Measurements from ENCODE around the gene SPATS2.
"Not testable (repeated sequence)": the region's sequence is repeated elsewhere in the genome, so short reads cannot be mapped to it uniquely, and the experiment has no call there.

SPATS2 gene

DNA sequence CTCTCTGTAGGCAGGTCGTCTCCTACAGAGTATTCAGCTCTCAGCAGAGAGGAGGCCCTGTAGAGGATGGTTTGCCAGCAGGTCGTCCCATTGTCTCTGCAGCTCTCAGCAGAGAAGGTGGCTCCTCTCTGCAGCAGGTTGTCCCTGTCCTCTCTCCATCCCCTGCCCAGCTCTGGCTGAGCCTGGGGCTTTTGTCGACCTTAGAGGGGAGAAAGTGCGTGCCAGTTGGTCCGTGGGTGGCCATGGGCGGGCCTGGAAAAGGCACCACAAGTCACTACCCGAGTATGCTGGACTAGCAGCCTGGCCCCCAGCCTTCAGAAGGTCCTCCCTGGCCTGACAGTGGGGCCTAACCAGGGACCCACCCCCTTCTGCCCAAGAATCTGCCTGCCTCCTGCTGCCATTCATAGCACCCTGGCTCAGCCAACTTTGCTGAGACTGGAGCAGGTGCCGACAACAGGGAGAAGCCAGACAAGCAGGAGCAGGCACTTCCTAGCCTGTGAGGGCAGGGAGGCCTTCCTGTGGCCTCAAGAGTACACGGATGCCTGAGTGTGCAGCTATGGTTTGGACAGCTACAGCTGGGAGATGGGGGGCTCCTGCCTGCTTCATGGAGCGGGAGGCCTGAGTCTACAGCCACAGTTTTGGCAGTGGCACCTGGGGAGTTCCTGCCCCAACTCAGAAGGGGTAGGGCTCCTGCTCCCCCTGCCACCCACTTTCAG is 111.8 kb downstream of the SPATS2 start:
- DNase-seq: no peak

- DNase-seq: no peak
These were observed 115.1 kb downstream of the SPATS2 start for GRCh38 chr12:49482095-49483051.

DNA sequence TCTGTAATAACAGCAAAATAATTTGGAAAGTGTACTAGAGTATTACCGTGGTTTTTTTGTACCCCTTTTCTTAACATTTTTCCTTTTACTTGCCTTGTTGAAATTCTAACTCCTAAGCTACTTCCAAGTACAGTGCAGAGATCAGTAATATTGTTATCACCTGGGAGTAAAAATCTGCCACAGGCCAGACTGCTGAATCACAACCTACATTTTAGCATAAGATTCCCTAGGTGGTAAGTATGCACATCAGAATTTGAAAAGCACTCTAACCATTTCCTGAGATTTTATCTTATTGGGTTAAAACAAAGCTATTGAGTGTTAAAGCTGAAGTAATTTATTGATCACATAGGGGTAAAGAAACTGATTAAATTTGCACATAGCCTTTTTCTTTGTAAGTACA is 116.4 kb downstream of the SPATS2 start:
- DNase-seq: no peak

- no peak for DNase-seq
These were observed 120.3 kb downstream of the SPATS2 start for GRCh38 chr12:49487605-49488004.

DNA sequence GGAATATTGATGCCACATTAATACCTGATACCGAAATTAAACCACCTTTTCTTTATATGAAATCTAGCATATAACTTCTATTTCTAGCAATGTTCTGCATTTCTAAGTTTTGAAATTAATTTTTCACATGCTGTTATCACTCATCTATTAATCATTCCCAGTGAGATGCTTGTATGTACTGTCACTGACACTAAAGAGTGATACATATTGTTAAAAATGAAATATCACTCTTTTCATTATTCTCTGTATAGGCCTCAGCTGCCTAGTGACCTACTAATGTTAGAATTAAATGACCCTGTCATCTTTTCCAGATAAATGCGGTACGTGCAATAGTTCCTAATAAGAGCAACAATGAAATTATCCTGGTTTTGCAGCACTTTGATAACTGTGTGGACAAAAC is 121.9 kb downstream of the SPATS2 start:
- DNase-seq: no peak

DNA sequence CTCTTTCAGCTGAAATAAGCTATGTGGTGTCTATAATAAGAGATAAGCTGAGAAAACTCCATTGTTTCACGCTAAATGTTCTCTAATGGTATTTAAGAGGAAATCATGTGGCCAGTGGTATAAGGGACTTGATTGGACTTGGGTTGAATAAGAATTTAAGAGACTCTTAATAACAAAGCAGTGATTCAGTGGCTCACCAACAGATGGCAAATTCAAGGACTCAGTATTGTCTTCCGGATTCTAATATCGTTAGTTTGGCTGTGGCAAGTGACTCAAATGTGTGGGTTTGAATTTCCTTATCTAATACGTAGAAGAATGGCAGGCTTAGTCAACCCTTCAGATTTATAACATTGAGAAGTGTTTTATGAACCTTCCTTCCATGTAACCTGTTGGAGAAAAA is 122.5 kb downstream of the SPATS2 start:
- DNase-seq: no peak

DNA sequence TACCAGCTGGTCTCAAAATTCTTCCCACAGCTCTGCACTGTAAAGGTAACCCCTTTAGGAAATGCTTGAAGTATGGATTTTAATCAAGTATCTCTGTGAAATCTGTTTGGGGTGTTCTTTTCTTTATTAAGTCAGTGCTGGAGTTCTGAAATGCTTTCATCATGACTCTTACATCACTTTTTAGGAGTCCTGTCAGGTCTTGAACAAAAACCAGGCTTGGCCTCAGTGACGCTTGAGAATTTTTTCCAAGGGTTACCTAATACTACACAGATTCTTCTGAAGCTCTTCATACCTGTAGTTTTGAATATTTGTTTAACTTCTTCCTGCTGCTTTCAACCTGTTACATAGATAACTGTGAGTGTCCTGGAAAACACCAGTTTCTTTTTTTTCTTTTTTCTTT is 124.6 kb downstream of the SPATS2 start:
- no peak for DNase-seq

DNA sequence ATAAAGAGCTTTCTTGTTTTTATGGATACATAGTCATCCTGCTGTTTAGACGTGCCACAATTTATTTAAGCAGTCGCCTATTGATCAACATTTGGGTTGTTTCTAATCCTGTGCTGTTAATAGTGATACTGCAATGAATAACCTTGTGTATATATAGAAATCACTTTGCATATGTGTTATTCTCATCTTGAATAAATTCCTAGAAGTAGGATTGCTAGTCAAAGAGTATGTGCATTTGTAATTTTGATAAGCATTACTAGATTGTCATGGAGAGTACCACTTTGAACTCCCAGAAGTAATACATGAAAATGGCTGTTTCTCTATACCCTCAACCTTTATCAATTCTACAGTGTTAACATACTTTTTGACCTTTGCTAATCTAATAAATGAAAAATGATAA is 126.6 kb downstream of the SPATS2 start:
- DNase-seq: no peak

- no peak for DNase-seq
These were observed 129.4 kb downstream of the SPATS2 start for GRCh38 chr12:49496417-49497360.

DNA sequence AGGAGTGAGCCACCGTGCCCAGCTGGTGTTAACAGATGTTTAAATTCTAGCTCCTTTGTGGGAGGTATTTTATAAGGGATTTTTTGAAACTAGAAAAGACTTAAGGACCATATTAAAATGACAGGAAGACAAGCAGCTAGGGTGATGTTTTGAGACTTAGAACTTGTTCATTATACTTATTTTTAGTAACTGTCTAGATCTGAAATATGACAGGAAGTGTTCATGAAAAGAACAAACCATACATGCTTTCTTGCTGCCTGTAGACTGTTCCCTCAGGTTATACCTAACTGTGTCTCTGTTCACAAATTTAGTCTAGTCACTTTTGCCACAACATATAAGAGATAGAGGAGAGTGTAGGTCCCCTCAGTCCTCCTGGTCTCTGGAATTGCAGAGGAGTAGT is 134.6 kb downstream of the SPATS2 start:
- no peak for DNase-seq

GRCh38 chr12:49502590-49502989 is 135.3 kb downstream of the SPATS2 start:
- DNase-seq: no peak

GRCh38 chr12:49503674-49504180 is 136.5 kb downstream of the SPATS2 start:
- no peak for DNase-seq

- DNase-seq: no peak
These were observed 138.4 kb downstream of the SPATS2 start for GRCh38 chr12:49505672-49506071.

DNA sequence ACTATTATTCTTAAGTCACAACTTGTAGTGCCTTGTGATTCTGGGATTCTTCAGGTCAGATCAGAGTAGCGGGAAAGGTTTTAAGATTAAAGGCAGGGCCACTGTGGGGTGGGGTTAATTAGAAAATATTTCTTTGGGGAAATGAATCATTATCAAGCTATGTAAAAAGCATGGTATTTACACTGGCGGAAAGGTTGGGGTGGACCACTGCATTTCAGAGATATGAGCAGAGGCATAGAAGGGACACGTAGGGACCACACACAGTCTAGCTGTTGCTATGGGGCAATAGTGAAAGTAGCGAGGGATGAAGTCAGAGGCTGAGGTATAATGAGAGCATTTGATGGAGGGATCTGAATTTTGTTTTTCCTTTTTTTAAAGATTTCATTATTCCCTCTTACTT is 139.9 kb downstream of the SPATS2 start:
- no peak for DNase-seq

DNA sequence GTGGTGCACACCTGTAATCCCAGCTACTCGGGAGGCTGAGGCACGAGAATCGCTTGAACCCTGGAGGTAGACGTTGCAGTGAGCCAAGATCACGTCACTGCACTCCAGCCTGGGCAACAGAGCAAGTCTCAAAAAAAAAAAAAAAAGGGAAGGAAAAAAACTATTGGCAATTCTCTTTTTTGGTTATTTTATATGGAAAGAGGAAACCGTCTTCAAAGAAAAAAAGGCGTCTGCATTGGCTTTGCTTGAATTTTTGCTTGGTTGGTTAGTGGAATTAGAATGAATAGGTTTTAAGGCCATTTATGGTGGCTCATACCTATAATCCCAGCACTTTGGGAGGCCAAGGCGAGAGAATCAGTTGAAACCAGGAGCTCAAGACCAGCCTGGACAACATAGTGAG is 142.4 kb downstream of the SPATS2 start:
- DNase-seq: not testable (repeated sequence)

GRCh38 chr12:49511410-49511809 is 144.1 kb downstream of the SPATS2 start:
- no peak for DNase-seq

- DNase-seq: no peak
These were observed 145.3 kb downstream of the SPATS2 start for GRCh38 chr12:49512546-49512945.

DNA sequence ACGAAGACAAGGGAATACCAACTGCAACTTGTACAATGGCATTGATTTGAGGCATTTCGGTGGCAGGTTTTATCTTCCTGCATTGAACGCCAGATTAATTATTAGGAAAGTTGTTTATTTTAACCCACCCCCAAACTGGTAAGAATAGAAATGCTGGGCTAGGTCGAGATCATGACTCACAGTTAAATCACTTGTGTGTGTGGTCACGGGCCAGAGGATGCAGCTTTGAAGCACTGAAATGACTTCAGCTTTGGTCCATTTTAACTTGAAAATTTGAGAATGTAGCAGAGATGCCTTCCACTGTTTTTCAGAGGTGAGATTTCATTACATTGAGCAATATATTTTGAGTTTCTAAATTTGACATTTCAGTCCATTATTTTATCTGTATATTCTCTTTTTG is 148.0 kb downstream of the SPATS2 start:
- no peak for DNase-seq

- no peak for DNase-seq
These were observed 151.8 kb downstream of the SPATS2 start for GRCh38 chr12:49518914-49519573.

GRCh38 chr12:49519574-49519936 is 152.3 kb downstream of the SPATS2 start:
- no peak for DNase-seq

DNA sequence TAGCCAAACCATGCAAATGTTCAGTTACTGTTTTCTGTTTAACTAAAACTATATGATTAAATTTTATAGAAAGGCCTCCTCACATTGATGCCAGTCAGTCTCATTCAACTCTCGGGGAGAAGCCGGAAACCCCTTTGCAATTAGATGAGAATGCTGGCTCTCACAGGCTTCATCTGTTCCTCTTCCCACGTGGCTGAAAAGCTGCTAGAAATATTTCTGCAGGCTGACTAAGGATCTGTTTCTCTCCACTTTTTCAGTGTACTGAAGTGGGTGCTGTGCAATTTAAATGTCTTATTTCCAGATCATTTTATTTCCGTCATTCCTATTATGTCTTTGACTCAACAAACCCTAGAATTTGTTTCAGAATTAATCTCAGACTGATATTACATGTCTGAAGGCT is 154.1 kb downstream of the SPATS2 start:
- DNase-seq: no peak

- no peak for DNase-seq
These were observed 157.5 kb downstream of the SPATS2 start for GRCh38 chr12:49524660-49525324.
